GM23248 (cell line): ENCODE results near the gene EVC.

Experiments
- EZH2 ChIP-seq: fragments of 200-600 bp; sonication (generic); IDR thresholded peaks from 2 replicates; pipeline ENCODE4 v1.6.1; 2018; ENCODE audit warnings: antibody characterized with exemption, mild to moderate bottlenecking; ENCODE audit not compliant: insufficient read depth, poor library complexity, severe bottlenecking
- EZH2phosphoT487 ChIP-seq: fragments of 200-600 bp; sonication (generic); IDR thresholded peaks from 2 replicates; pipeline ENCODE4 v1.6.1; 2018; ENCODE audit warnings: antibody characterized with exemption, moderate library complexity, mild to moderate bottlenecking, low read depth; ENCODE audit not compliant: insufficient read depth

DNA sequence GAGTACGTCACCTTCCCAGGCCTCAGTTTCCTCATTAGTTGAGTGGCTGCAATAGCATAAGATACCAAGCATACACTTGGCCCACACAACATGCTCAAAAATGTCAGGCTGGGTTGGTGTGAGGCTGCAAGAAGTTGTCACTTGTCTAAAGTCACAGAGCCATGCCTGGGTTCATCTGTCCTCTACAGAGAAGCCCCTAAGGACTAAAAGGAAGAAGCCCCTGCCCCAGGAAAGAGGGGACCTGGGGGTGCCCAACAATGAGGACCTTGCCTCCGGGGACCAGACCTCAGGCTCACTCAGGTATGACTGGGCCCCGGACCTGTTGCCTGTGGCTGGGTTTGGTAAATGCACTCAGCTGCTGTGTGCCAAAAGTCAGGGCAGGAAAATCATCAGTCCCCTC lies 99.2 kb downstream of the EVC start:
- TF ChIP-seq EZH2phosphoT487 (no peak), EZH2 (no peak)
